Measurements from ENCODE around the gene FLRT1.

DNA sequence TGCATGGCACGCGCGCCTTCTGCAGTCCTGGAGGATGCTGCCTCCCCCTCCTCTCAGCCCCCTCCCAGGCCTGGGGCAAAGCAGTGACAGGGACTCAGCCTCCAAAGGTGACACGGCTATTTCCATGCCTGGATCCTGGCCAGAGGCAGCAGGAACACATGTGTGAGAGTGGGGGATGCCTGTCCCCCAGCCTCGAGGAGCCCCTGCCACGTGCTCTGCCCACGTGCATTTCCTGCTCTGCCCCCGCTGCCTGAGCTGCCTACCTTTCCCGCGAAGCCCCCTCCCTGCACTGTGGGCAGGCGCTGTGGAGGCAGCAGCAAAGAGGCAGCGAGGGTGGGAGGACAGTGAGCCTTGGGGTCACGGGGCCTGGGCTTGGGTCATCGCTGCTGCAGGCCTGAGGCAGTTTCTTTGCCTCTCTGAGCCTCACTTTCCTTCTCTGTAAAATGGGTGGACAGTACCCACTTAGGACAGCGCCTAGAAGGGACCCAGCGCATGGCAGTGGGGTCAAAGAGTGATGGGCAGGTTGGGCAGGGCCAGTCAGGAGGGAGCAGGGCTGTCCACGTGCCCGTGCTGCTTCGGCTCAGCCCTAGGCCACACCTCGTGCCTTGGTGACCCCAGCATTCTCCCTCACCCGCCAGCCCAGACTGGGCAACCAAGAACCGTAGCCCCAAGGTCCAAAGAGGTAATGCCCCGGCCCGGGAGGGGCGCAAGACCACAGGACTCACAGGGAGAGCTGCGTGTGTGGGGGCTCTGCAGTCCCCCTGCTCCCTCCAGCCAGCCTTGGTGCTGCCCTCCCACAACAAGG is 48.6 kb downstream of the FLRT1 start:
- no peak for TF ChIP-seq POLR2AphosphoS5 (IDR thresholded peaks at IDR 0.05; ENCODE audit: low read depth)
- TF ChIP-seq EZH2 (IDR thresholded peaks at IDR 0.05; ENCODE audit: low read depth, unreplicated experiment), result no peak
- TF ChIP-seq, protein P1, sequence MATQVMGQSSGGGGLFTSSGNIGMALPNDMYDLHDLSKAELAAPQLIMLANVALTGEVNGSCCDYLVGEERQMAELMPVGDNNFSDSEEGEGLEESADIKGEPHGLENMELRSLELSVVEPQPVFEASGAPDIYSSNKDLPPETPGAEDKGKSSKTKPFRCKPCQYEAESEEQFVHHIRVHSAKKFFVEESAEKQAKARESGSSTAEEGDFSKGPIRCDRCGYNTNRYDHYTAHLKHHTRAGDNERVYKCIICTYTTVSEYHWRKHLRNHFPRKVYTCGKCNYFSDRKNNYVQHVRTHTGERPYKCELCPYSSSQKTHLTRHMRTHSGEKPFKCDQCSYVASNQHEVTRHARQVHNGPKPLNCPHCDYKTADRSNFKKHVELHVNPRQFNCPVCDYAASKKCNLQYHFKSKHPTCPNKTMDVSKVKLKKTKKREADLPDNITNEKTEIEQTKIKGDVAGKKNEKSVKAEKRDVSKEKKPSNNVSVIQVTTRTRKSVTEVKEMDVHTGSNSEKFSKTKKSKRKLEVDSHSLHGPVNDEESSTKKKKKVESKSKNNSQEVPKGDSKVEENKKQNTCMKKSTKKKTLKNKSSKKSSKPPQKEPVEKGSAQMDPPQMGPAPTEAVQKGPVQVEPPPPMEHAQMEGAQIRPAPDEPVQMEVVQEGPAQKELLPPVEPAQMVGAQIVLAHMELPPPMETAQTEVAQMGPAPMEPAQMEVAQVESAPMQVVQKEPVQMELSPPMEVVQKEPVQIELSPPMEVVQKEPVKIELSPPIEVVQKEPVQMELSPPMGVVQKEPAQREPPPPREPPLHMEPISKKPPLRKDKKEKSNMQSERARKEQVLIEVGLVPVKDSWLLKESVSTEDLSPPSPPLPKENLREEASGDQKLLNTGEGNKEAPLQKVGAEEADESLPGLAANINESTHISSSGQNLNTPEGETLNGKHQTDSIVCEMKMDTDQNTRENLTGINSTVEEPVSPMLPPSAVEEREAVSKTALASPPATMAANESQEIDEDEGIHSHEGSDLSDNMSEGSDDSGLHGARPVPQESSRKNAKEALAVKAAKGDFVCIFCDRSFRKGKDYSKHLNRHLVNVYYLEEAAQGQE (IDR thresholded peaks at IDR 0.05; ENCODE audit: unreplicated experiment), result no peak
- TF ChIP-seq, protein P2, sequence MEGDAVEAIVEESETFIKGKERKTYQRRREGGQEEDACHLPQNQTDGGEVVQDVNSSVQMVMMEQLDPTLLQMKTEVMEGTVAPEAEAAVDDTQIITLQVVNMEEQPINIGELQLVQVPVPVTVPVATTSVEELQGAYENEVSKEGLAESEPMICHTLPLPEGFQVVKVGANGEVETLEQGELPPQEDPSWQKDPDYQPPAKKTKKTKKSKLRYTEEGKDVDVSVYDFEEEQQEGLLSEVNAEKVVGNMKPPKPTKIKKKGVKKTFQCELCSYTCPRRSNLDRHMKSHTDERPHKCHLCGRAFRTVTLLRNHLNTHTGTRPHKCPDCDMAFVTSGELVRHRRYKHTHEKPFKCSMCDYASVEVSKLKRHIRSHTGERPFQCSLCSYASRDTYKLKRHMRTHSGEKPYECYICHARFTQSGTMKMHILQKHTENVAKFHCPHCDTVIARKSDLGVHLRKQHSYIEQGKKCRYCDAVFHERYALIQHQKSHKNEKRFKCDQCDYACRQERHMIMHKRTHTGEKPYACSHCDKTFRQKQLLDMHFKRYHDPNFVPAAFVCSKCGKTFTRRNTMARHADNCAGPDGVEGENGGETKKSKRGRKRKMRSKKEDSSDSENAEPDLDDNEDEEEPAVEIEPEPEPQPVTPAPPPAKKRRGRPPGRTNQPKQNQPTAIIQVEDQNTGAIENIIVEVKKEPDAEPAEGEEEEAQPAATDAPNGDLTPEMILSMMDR (conservative IDR thresholded peaks at IDR 0.05; ENCODE audit: low read depth in 2 of 2), result no peak
- TF ChIP-seq EZH2phosphoT487 (IDR thresholded peaks at IDR 0.05; ENCODE audit: unreplicated experiment), result no peak
- no peak for TF ChIP-seq JUNB (IDR thresholded peaks at IDR 0.05; ENCODE audit: unreplicated experiment)
- TF ChIP-seq NANOG (IDR thresholded peaks at IDR 0.05; ENCODE audit: borderline replicate concordance), result no peak
